Cardiac fibroblast (primary cell): ENCODE data around the gene NAIF1.
"Not testable (repeated sequence)": the region's sequence is repeated elsewhere in the genome, so short reads cannot be mapped to it uniquely, and the experiment has no call there.

Experiments used
- DNase-seq, 2 donors: peaks; one replicate each; pipeline versions ENCODE4 v3.0.0 to v3.0.0-alpha.2; 2010; ENCODE audit warnings: low read depth in 2 of 2
- H3K4me3 ChIP-seq, 2 donors: replicated peaks in 1 of 2; 1 replicate in 1 of 2; 2 replicates in 1 of 2; pipeline ENCODE4 v1.5.1; 2011; ENCODE audit warnings: low read depth in 2 of 2, low read length in 2 of 2, mild to moderate bottlenecking in 2 of 2, moderate library complexity in 1 of 2
- TF ChIP-seq, protein P1 (sequence below): IDR thresholded peaks from one replicate; pipeline ENCODE4 v1.5.1; 2011; ENCODE audit warnings: low read depth, mild to moderate bottlenecking, low read length, inconsistent platforms

The NAIF1 gene

DNA sequence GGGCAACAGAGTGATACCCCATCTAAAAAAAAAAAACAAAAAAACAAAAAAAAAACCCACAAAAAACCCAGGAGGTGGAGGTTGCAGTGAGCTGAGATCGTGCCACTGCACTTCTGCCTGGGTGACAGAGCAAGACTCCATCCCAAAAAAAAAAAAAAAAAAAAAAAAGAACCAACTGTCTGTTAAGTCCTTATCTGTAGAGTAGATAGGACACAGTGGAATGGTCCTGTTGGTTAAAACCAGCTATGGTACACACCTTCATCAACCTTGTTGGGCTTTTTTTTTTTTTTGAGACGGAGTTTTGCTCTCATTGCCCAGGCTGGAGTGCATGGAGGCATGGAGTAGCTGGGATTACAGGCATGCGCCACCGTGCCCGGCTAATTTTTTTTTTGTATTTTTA, 13.1 kb upstream of the NAIF1 start:
- no peak for DNase-seq
- H3K4me3 ChIP-seq = no peak overlapping the region
- TF ChIP-seq, protein P1, sequence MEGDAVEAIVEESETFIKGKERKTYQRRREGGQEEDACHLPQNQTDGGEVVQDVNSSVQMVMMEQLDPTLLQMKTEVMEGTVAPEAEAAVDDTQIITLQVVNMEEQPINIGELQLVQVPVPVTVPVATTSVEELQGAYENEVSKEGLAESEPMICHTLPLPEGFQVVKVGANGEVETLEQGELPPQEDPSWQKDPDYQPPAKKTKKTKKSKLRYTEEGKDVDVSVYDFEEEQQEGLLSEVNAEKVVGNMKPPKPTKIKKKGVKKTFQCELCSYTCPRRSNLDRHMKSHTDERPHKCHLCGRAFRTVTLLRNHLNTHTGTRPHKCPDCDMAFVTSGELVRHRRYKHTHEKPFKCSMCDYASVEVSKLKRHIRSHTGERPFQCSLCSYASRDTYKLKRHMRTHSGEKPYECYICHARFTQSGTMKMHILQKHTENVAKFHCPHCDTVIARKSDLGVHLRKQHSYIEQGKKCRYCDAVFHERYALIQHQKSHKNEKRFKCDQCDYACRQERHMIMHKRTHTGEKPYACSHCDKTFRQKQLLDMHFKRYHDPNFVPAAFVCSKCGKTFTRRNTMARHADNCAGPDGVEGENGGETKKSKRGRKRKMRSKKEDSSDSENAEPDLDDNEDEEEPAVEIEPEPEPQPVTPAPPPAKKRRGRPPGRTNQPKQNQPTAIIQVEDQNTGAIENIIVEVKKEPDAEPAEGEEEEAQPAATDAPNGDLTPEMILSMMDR = no peak

DNA sequence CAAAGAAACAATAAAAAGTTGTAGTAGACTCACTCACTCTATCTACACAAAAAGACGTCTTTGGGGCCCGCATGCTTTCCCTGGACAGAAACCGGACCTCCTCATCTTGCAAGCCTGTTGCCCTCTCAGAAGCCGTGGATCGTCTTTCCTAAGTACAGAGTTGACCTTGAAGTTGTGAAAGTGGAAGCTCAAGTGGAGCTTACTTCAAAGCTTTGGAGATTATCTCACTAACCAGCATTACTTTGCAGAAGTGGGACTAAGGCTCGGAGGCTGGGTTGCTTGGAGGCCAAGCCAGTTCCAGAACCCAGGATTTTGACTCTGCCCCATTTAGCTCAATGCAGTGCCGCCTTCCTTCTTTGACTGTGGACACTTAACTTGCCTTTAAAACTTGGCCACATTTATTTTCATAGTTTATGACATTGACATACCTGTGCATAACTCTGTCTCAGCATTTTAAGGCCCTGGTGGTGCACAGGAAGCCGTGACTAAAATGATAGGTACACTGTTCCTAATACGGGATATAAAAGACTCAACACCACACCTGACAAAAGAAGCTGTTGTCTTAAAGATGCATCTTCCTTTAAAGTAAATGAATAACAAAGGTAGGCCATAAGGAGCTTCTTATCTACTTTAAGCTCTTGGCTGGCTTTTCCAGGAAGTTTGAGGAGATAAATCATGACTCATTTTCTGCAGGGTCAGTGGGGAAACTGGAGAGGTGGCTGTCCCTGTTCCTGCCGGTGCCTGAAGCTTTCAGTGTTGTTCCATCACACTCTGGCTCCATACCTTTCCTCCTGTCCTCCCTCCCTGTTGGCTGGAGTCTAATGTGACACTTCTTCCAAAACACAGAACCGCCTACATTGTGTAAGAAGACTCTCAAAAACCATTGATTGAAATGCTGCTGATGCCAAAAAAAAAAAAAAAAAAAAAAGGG, 11.6 kb upstream of the NAIF1 start:
- TF ChIP-seq, protein P1 = no peak
- H3K4me3 ChIP-seq = no peak overlapping the region
- DNase-seq = peak in 1 of 2 donors; percentile 51

DNA sequence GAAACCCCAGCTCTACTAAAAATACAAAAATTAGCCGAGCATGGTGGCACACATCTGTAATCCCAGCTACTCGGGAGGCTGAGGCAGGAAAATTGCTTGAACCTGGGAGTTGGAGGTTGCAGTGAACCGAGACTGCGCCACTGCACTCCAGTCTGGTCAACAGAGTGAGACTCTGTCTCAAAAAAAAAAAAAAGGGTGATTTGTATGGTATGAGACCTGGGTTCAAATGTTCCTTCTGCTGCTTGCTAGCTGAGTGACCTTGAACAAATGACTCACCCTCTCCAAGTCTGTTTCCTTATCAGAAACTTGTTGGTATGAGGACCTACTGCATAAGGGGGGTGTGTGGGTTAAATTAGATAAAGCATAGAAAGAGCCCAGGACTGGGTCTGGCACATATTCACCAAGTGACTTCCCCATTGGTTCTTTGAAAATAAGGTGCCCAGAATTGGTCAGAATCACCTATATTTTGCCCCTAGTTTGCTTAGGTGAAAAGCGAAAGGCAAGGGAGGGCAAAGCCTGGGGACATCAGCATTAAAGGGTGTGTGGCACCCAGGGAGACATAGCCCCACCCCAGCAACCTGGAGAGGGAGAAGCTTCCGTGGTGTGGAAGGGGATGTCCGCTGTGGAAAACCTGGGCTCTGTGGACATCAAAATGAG, 10.9 kb upstream of the NAIF1 start:
- no peak overlapping the region for H3K4me3 ChIP-seq
- DNase-seq = no peak
- TF ChIP-seq, protein P1 = no peak

DNA sequence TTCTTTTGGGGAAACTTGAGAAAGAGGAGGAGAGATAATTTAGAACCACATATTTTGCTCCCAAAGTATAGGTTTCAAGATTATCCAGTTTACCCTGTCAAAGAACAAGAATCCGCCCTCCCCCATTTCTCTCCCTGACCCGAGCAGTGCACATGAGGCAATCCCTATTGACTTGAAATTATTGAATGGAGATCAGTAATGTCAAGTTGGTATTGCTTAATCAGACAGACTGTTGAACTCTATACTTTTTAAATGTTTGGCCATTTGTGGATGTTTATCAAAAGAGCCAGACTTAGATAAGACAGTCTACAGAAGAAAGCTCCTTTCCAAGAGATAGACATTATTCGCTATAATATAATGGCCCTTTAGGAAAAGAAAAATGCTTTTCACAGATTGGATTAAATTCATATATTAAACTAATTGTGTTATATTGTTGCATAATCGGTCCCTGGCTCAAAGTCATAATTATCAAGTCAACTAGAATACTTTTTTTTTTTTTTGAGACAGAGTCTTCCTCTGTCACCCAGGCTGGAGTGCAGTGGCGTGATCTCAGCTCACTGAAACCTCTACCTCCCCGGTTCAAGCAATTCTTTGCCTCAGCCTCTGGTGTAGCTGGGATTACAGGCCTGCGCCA, 6.2 kb upstream of the NAIF1 start:
- peak in 1 of 2 donors; percentile 50 for DNase-seq
- H3K4me3 ChIP-seq = no peak overlapping the region

DNA sequence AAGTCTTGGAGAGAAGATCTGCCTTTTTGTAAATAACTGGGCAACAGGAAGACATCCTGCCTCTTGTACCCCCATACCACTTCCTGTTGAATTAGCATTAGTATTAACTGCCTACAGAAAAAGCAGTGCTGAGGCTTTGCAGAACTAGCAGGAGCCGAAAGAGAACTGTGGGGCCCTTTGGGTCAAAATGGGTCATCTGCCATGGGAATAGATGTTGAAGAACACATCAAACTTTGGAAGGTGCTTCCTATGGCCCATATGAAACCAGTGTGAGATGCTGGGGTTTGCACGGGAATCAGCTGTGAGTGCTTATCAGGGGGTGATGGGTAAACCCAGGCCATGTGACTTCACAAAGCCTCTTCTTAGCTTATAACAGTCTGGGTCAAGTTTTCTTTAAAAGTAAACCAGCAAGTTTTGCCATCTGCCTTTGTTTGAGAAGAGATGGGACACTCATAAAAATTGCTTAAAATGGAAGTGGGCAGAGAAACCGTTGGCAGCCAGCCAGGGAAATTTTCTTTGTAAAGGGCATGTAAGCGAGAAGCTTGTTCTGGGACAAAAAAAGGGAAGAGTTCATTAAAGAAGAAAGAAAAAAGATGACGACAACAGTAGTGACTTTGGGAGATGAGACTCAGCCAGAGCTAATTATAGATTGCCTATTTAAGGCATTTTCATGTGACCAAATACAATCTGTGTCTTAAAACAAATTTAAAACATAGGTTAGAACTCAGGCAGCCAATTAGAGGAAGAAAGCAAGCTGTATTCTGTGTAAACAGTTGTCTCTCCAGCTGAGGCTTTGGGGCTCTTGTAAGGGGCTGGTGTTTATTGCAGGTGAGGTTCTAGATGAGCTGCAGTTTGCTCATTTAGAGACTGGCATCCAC, 5.3 kb upstream of the NAIF1 start:
- TF ChIP-seq, protein P1 = no peak
- no peak overlapping the region for H3K4me3 ChIP-seq

More for the DNA sequence above, 6.2 kb upstream of the NAIF1 start:
- TF ChIP-seq, protein P1 = no peak

GRCh38 chr9:128071475-128071874, 4.4 kb upstream of the NAIF1 start:
- not testable (repeated sequence) for H3K4me3 ChIP-seq, DNase-seq

More for the DNA sequence above, 5.3 kb upstream of the NAIF1 start:
- peak; percentile 87 to 88 for DNase-seq
